Stimulated activated CD4-positive, alpha-beta T cell treated with anti-CD3 and anti-CD28 coated beads, TNF-alpha, amount 100 ng/mL, for 48 hours (primary cell): ENCODE data around the gene C16orf96.
"Not testable (repeated sequence)": the region's sequence is repeated elsewhere in the genome, so short reads cannot be mapped to it uniquely, and the experiment has no call there.

ENCODE experiments used
- DNase-seq, 3 donors: peaks; one replicate each; pipeline ENCODE4 v3.0.0-alpha.2; 2020; ENCODE audit warnings: low read depth in 3 of 3

C16orf96 gene

DNA sequence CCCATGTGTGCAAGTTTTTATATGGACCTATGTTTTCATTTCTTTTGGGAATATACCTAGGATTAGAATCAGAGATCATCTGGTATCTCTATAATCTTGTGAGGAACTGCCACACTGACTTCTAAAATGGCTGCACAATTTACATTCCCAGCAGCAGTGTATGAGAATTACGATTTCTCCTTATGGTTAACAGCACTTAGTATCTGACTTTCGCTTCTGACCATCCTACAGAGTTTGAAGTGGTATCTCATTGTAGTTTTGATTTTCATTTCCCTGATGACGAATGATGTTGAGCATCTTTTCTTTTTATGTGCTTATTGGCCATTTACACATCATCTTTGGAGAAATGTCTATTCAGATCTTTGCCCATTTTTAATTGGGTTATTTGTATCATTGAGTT is 10.0 kb downstream of the C16orf96 start:
- no peak for DNase-seq

DNA sequence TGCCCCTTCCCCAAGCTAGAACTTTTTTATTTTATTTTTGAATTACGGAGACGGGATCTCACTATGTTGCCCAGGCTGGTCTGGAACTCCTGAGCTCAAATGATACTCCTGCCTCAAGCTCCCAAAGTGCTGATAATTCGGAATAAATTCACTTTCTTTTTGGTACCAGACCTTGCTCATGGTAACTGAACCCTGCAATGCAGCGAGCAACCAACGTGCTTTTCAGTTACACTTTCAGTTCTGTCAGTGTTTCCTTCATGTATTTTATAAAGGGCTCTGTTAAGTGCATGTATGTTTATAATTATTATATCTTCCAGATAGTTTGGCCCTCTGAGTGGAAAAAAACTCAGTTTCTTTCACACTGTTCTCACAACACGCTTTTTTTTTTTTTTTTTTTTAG is 13.9 kb downstream of the C16orf96 start:
- DNase-seq = no peak

DNA sequence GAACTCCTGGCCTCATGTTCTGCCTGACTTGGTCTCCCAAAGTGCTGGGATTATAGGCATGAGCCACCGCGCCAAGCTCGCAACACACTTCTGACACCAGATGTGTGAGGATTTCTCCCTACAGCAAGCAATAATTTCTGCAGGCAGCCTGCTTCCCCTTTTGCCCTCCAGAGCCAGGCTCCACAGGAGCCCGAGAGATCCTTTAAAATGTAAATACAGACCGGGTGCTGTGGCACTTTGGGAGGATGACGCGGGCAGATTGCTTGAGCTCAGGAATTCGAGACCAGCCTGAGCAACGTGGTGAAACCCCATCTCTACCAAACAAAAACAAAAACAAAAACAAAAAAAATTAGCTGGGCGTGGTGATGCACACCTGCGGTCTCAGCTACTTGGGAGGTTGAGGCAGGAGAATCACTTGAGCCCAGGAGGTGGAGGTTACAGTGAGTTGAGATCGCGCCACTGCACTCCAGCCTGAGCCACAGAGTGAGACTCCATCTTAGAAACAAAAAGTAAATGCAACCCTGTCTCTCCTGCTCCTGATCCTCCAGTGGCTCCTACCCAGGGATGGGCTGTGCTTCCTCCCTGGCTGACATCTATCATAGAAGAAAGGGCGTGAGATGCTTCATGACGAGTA is 14.7 kb downstream of the C16orf96 start:
- DNase-seq = no peak

DNA sequence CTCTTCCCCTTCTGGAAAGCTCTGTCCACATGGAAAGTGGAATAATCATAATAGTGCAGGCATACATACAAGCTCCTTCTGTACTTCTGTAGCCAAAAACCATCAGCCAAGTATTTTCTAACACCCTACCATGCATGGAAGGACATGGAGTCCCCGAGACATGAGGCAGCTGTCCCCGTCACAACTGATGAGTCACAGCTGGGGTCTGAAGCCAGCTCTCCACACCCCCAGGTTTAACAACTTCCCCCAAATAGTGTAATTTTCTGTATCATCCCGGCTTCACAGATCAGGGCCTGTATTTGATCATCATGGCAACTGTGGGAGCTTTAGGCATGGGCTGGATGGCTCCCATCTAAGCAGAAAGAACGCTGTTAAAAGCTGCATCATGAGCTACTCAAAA is 16.6 kb downstream of the C16orf96 start:
- no peak for DNase-seq

DNA sequence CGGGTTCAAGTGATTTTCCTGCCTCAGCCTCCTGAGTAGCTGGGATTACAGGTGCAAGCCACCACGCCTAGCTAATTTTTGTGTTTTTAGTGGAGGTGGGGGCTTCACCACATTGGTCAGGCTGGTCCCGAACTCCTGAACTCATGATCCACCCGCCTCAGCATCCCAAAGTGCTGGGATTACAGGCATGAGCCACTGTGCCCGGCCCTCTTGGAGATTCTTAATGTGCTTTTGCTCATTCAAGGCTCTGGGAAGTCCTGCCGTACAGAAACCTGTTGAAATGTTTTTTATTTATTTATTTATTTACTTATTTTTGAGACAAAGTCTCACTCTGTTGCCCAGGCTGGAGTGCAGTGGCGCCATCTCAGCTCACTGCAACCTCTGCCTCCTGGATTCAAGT is 17.8 kb downstream of the C16orf96 start:
- not testable (repeated sequence) for DNase-seq

DNA sequence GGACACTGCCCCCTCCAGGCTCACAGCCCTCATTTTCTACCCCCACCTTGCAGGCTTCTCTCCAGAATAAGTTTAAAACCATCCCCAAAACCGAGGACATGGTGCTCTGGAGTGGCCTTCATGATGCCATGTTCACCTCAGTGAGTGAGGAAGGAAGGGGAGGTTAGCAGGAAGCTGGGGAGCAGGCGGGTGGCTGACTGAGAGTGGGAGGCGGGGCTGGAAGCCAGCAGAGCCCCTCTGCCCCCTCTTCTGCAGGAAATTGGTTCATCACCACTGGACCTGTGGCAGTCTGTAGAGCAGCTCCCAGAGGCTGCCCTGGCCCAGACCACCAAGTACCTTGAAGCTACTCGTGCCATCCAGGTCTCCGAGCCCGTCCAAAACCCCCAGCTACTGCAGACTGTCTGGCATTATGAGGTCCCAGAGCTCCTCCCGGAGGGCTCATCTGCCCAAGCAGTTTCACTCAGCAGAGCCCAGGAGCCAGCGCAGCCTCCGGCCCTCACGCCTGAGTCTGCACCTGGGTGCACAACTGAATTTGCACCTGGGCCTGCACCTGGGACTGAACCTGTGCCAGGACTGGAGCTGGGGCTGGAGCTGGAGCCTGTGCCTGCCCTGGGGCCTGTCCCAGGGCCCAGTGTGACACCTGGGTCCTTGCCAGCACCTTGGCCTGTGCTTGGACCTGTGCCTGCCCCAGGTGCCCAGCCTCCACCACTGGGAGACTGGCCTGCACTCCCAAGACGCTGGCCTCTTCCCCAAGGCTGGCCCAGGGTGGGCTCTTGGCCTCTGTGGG is 19.0 kb downstream of the C16orf96 start:
- DNase-seq = no peak

DNA sequence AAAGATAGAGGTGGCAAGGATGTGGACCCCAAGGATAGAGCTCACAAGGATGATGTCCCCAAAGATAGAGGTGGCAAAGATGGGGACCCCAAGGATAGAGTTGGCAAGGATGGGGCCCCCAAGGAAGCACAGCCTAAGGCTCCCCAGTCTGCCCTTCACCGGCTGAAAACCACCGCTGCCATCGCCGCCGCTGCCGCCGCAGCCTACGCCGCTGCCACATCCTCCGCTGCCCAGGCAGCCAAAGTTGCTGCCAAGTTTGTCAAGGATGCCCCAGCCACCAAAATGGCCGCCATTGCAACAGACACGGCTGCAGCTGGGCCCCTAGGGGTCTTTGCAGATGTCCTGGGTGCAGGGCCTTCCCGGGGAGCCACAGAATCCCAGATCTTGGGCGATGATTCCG is 19.9 kb downstream of the C16orf96 start:
- no peak for DNase-seq

DNA sequence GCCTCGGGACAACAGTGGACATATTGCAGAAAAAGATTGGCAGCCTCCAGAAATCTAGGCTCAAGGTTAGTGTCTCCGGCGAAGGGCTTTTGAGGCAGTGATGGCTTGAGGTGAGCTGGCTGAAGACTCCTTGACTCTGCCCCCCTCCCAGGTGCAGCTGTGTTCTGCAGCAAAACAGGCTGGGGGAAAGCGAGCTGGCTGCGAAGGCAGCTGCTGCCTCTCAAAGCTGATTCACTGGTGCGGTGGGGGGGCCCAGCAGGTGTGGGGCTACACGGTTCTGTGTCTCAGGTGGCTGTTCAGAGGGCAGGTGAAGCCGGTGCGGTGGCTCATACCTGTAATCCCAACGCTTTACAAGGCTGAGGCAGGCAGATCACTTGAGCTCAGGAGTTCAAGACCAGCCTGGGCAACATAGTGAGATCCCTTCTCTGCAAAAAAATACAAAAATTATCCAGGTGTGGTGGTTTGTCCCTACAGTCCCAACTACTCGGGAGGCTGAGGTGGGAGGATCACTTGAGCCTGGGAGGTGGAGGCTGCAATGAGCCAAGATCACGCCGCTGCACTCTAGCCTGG is 22.9 kb downstream of the C16orf96 start:
- DNase-seq = no peak

DNA sequence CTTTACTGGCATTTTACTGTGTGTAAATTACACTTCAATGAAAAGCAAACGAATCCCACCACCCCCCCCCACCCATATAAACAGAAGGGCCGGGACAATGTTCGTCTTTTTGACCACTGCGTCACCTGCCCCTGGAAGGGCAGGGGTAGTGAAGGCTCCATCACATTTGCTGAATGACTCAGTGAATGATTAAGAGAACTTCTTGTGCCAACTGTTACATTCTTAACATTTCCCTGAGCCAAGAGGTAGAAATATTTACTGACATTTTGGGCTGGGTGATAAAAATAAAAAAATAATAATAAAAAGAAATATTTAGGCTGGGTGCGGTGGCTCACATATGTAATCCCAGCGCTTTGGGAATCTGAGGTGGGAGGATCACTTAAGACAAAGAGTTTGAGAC is 24.1 kb downstream of the C16orf96 start:
- DNase-seq = no peak

DNA sequence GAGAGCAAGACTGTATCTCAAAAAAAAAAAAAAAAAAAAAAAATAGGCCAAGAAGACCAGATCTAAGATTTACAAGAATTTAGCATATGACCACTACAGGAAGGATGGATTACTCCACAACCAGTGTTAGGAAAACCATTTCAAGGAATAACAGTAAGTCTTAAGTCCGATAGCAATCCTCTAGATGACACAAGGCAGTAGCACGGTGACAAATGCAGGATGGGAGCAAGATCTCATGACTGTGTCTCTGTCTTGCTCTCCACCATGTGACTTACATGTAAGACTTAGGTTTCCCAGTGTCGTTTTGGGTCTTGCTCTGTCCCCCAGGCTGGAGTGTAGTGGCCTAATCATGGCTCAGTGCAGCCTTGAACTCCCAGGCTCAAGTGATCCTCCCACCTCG is 27.8 kb downstream of the C16orf96 start:
- DNase-seq = no peak

DNA sequence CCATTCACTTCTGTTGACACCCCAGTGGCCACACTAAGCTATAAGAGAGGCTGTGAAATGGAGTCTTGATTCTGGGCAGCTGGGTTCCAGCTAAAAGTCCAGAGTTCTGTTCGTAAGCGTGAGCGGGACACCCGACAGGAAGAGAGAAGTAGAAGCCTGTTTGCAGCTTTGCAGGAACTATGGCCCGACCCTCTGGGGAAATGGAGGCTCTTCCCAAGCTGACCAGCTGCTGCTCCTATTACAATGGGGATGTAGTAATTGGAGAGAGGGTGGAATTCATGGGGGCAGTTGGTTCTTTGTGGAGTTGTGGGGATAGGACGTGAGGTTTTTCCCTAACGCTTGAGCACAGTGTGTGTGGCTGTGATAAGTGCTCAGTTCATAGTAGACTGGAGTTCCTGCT is 30.2 kb downstream of the C16orf96 start:
- no peak for DNase-seq

DNA sequence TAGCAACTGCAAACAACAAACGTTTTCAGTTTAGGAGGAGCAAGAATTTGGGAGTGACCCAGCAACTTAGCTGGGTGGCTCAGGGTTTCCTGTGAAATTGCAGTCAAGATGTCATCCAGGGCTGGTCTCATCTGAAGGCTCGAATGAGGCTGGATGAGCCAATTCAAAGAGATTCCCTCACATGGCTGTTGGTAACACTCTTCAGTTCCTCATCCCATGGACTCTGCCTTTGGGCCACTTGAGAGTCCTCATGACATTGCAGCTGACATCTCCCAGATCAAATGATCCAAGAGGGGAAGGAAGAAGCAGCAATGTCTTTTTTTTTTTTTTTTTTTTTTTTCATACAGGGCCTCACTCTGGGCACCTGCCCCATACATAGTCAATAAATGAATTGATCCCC is 32.2 kb downstream of the C16orf96 start:
- no peak for DNase-seq

DNA sequence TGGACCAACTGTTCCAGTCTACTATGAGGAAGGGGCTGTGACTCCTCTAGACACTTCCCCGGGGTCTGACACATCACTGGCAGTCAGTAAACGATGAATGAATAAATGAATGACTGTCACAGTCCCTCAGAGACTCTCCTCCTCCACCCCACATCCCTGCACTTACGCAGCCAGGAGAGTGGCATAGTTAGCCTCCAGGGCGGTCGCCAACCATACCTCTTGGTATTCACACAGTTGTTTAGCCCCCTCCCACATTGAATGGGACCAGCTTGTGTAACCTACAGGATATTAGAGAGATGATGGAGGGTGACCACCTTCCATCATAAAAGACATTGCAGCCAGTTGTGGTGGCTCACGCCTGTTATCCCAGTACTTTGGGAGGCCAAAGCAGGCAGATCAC is 32.8 kb downstream of the C16orf96 start:
- no peak for DNase-seq

DNA sequence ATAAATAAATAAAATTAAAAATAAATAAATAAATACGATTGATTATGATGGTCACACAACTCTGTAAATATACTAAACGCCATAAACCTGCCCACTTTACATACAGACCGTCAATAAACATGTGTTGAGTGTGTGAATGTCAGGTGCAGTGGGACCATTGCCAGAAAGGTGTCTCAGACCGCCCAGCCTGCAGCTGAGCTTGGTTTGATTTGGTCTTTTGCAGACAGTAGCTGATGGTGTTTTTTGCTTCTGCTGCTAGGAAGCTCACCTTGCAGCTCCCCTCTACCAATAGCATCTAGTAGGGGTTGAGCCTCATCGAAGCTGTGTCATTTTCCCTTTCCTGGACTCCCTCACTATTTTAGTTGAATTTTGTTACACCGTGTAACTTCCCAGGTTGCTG is 35.1 kb downstream of the C16orf96 start:
- DNase-seq = no peak

DNA sequence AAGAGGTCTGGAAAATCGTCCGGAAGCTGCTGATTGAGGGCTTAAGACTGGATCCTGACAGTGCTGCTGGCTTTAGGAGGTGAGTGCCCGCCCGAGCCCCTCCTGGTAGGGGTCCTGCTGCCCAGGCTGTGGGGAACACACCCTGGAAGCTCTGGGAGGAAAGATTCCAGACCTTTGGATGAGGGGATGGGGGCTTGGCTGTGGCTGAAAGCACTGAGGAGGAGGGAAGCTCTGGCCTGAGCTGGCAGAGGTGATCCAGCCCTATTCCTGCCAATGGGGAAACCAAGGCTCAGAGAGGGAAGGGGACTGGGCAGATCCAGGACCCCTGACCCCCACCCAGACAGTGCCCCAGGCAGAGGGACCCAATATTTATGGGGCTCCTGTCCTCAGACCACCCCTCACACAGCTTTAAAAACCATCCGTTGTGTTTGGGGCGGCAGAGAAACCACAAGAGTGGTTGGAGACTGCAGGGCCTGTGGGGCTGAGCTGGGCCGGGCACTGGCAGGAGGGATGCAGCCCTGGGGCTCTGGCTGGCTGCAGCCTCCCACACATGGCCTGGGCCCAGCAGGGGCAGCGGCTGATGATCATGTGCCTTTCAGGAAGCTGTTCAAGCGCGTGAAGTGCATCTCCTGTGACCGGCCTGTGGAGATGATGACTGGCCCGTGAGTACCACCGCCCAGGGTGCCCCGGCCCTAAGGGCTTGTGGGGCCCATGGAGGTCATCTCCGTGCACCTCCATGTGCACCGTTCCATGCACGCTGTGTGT is 35.7 kb downstream of the C16orf96 start:
- DNase-seq = no peak

DNA sequence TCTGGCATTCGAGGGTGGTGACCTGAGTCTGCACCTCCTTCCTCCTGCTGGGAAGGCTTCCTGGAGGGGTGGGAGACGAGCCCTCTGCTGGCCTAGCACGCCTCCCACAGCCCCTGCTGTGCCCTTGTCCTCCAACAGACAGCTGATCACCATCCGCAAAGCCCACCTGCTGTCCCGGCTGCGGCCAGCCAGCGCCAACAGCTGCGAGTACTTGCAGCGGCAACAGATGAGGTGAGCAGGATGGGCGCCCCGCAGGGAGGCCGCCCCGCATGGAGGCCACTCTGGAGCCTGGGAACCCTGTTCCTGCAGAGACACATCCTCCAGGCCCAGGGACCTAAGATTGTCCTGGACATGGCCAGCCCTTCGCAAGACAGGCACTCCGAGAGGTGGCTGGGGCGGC is 36.9 kb downstream of the C16orf96 start:
- DNase-seq = no peak

DNA sequence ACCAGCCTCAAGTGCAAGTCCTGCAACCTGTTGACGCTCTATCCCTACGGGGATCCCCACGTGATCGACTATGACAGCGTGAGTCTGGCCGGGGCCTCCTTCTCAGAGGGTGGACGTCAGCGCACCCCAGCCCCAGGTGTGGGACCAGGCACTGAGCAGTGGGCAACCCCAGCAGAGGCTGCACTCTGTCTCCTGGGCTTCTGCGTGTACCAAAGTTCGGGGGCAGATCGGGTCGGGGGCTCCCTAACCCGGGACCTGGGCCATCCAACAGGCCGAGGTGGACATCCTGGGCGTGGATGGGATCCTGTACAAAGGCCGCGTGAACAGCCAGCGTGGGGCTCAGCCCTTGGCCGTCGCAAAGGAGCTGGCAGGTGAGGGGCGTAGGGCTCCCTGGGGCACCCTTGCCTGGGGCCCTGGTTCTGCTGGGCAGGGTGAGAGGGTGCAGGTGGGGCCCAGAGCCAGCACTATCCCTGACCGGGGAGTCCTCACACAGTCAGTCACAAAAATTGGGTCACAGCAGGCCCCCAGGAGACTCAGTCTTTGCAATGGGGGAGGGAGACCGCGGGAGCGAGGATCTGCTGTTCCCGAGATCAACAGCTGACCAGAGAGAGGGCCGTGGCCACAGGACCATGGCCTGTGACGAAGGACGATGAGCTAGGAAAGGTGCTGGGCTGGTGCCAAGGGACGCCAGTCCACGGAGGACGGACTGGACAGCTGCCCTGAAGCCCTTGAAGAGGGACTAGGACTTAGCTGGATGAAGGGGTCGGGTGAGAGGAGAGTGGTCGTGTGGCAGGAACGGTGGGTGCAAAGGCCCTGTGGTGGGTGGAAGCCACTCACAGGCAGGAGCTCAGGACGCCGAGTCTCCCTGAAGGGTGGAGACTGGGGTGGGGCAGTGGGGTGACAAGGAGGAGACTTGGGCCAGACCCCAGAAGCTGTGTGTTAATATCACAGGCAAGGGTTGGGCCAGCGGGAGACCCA is 38.6 kb downstream of the C16orf96 start:
- no peak for DNase-seq

DNA sequence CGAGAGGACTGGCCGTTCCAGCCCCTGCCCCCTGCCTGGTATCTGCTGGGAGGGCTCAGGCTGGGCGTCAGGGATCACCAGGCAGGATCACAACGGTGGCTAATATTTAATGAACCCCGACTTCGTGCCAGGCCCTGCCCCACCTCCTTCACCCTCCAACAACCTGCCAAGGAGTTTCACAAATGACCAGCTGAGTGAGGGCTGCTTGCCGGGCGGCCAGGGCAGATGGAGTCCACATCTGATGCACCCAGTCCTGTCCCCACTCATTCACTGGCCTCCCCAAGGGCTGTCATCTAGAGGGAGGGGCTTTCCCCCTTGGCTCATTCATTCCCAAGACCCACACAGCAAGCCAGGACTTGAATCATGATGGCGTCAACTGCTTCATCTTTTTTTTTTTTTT is 41.0 kb downstream of the C16orf96 start:
- no peak for DNase-seq

DNA sequence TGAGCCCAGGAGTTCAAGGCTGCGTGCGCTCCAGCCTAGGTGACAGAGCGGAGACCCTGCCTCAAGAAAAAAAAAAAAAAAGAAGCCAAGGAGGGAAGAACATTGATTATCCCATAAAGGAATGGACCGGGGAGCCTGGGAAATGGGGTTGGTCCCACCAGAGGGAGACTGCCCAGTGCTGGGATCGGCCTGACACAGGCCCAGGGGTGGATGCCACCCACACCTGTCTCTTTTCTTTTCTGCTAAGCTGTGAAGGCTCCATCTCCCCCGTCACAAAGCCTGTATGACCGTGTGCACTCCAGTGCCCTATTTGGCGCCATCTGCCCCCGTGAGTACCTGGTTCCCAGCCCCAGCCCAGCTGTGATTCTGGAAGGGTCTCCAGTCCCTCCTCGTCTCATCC is 42.9 kb downstream of the C16orf96 start:
- DNase-seq = no peak

DNA sequence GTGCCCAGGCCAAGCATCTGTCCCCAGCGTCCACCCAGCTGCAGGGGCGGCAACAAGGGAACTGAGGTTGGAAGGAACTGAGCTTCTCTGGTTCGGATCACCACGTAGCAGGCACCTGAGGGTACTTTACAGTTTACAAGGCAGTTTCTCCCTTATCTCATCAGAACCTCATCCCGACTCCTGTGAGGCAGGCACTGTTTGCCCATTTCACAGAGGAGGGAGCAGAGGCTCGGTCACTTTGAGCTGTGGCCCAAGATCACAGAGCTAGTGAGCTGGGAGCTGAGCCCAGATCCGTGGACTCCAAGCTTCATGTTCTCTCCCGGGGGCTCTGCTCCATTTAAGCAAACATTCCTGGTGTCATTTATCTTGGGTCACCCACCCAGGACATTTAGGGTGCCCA is 43.4 kb downstream of the C16orf96 start:
- DNase-seq = no peak
